ENCODE results near the gene GPNMB.

GPNMB gene

GRCh38 chr7:23242321-23242720 is 4.3 kb upstream of the GPNMB start:
- H3K36me3 ChIP-seq (ENCODE audit: control insufficient read depth, insufficient read depth, low read length), result no peaks in the 10 kb centered on the region
- no peak overlapping the region for H3K27ac ChIP-seq (ENCODE audit: insufficient read depth, low read depth, low read length, poor library complexity, severe bottlenecking)
- 85 to 87% methylated on average over 3 of the region's 3 CpGs for WGBS, 2 experiments

GRCh38 chr7:23242935-23243334 is 3.6 kb upstream of the GPNMB start:
- no peak overlapping the region for H3K4me3 ChIP-seq (ENCODE audit: insufficient read depth, low read depth, low read length)
- H3K9me3 ChIP-seq (ENCODE audit: control insufficient read depth, low read length), result no peaks in the 10 kb centered on the region
- H3K4me1 ChIP-seq (ENCODE audit: control insufficient read depth, insufficient read depth, low read length), result no peaks in the 10 kb centered on the region
- WGBS, 2 experiments, result 93% methylated on average over 4 of the region's 4 CpGs
- no peaks in the 10 kb centered on the region for H3K27me3 ChIP-seq (ENCODE audit: control insufficient read depth, insufficient read depth, low read length, poor library complexity, severe bottlenecking)
- H3K27ac ChIP-seq (ENCODE audit: insufficient read depth, low read depth, low read length, poor library complexity, severe bottlenecking), result no peak overlapping the region
- no peaks in the 10 kb centered on the region for H3K36me3 ChIP-seq (ENCODE audit: control insufficient read depth, insufficient read depth, low read length)

More at GRCh38 chr7:23242321-23242720, 4.3 kb upstream of the GPNMB start:
- Histone ChIP-seq H3K4me3 (ENCODE audit: insufficient read depth, low read depth, low read length) (no peak overlapping the region), H3K27me3 (ENCODE audit: control insufficient read depth, insufficient read depth, low read length, poor library complexity, severe bottlenecking) (no peaks in the 10 kb centered on the region), H3K4me1 (ENCODE audit: control insufficient read depth, insufficient read depth, low read length) (no peaks in the 10 kb centered on the region), H3K9me3 (ENCODE audit: control insufficient read depth, low read length) (no peaks in the 10 kb centered on the region)

DNA sequence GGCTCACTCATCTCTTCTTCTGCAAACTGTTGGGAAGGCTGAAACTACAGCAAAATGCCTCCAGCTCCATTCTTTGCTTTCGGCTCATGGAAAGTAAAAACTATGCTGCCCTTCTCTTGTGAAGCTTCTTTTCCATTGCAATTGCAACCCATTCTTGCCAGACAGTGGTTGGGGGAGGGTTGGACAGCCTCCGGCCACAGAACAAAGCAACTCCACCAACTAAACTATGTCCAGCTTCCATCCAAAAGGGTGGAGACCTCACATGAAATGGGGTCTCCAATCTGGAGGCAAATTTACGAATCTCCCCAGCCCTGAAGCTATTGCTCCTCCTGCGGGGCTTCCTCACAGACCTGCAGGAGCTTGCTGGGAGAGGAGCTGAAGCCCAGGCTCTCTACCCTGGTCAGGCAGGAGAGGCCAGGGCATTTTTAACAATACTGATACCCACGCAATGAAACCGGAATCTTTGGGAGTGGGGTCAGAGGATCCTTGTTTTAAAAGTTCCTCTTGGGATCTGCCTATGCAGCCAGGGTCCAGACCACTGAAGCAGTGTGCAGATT is 549 bp downstream of the GPNMB start:
- no peaks in the 10 kb centered on the region for H3K27me3 ChIP-seq (ENCODE audit: control insufficient read depth, insufficient read depth, low read length, poor library complexity, severe bottlenecking)
- H3K36me3 ChIP-seq (ENCODE audit: control insufficient read depth, insufficient read depth, low read length), result no peaks in the 10 kb centered on the region
- WGBS, 2 experiments, result 89 to 92% methylated on average over 6 of the region's 6 CpGs
- no peak overlapping the region for H3K4me3 ChIP-seq (ENCODE audit: insufficient read depth, low read depth, low read length)
- no peaks in the 10 kb centered on the region for H3K4me1 ChIP-seq (ENCODE audit: control insufficient read depth, insufficient read depth, low read length)
- no peak overlapping the region for H3K27ac ChIP-seq (ENCODE audit: insufficient read depth, low read depth, low read length, poor library complexity, severe bottlenecking)
- no peaks in the 10 kb centered on the region for H3K9me3 ChIP-seq (ENCODE audit: control insufficient read depth, low read length)

DNA sequence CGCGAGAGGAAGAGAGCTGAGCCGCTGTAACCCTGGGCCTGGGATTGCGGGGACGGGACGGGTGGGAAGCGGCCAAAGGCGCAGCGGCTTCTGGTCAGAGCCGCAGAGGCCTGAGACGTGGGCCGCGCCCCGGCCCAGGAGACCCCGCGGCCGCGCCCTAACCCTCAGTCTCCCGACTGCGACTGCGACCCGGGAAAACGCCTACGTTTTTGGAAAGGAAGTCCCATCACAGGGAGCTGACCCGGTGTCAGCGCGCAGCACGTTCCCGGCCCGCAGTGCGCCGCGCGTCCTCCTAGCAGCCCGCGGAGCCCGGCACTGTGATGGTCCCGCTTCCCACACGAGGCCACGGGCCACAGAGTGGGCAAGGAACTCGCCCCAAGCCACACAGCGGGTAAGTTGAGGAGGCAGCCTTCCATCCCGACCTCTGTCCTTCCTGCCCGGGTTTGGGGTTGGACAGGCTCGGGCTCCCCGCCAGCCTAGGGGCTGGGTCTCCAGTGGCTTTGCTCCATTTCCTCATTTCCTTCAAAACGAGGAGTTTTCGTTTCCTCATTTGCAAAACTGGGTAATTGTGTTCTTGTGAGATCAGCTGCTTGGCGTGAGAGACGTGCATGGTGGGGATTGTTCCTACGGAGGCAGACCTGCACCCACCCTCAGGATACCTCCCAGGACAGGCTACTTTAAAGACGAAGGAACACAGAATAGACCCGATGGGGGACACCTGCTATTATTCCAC is 1.2 kb downstream of the GPNMB start:
- H3K9me3 ChIP-seq (ENCODE audit: control insufficient read depth, low read length), result no peaks in the 10 kb centered on the region
- 88 to 89% methylated on average over 52 to 53 of the region's 53 CpGs for WGBS, 2 experiments
- H3K4me1 ChIP-seq (ENCODE audit: control insufficient read depth, insufficient read depth, low read length), result no peaks in the 10 kb centered on the region
- no peak overlapping the region for H3K27ac ChIP-seq (ENCODE audit: insufficient read depth, low read depth, low read length, poor library complexity, severe bottlenecking)
- no peaks in the 10 kb centered on the region for H3K36me3 ChIP-seq (ENCODE audit: control insufficient read depth, insufficient read depth, low read length)
- no peaks in the 10 kb centered on the region for H3K27me3 ChIP-seq (ENCODE audit: control insufficient read depth, insufficient read depth, low read length, poor library complexity, severe bottlenecking)
- H3K4me3 ChIP-seq (ENCODE audit: insufficient read depth, low read depth, low read length), result no peak overlapping the region

- Histone ChIP-seq H3K4me1 (ENCODE audit: control insufficient read depth, insufficient read depth, low read length) (no peaks in the 10 kb centered on the region), H3K27me3 (ENCODE audit: control insufficient read depth, insufficient read depth, low read length, poor library complexity, severe bottlenecking) (no peaks in the 10 kb centered on the region), H3K27ac (ENCODE audit: insufficient read depth, low read depth, low read length, poor library complexity, severe bottlenecking) (no peak overlapping the region), H3K9me3 (ENCODE audit: control insufficient read depth, low read length) (no peaks in the 10 kb centered on the region), H3K36me3 (ENCODE audit: control insufficient read depth, insufficient read depth, low read length) (no peaks in the 10 kb centered on the region), H3K4me3 (ENCODE audit: insufficient read depth, low read depth, low read length) (no peak overlapping the region)
These were observed 2.9 kb downstream of the GPNMB start for GRCh38 chr7:23249486-23249885.

DNA sequence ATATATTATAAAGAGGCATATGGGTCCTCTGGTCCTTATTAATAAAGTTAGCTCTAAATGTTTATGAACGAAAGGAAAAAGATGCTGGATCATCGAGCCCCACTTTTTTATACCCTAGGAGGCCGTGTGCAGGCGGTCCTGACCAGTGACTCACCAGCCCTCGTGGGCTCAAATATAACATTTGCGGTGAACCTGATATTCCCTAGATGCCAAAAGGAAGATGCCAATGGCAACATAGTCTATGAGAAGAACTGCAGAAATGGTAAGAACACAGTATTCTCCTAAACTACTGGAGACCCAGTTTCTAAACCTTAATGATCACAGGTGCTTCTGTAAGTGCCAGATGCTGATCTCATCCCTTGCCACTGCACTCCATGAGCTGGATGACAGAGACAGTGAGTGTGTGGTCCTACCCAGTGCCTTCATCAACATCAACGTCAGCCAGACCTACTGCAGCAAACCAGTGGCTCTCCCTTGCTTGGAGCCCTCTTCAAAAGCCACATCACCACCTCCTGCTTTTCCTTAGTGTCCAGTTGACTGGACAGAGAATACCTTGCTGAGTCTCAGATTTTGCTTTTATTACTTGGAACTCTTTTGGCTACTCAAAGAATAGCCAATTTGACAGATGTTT is 7.6 kb downstream of the GPNMB start:
- H3K4me1 ChIP-seq (ENCODE audit: control insufficient read depth, insufficient read depth, low read length), result no peaks in the 10 kb centered on the region
- WGBS, 2 experiments, result 92 to 95% methylated on average over 7 of the region's 7 CpGs
- no peaks in the 10 kb centered on the region for H3K27me3 ChIP-seq (ENCODE audit: control insufficient read depth, insufficient read depth, low read length, poor library complexity, severe bottlenecking)
- no peak overlapping the region for H3K27ac ChIP-seq (ENCODE audit: insufficient read depth, low read depth, low read length, poor library complexity, severe bottlenecking)
- no peaks in the 10 kb centered on the region for H3K36me3 ChIP-seq (ENCODE audit: control insufficient read depth, insufficient read depth, low read length)
- H3K9me3 ChIP-seq (ENCODE audit: control insufficient read depth, low read length), result no peaks in the 10 kb centered on the region
- no peak overlapping the region for H3K4me3 ChIP-seq (ENCODE audit: insufficient read depth, low read depth, low read length)

- H3K27ac ChIP-seq (ENCODE audit: insufficient read depth, low read depth, low read length, poor library complexity, severe bottlenecking), result no peak overlapping the region
- H3K4me3 ChIP-seq (ENCODE audit: insufficient read depth, low read depth, low read length), result no peak overlapping the region
- H3K27me3 ChIP-seq (ENCODE audit: control insufficient read depth, insufficient read depth, low read length, poor library complexity, severe bottlenecking), result no peaks in the 10 kb centered on the region
- 91 to 92% methylated on average over 7 of the region's 7 CpGs for WGBS, 2 experiments
- no peaks in the 10 kb centered on the region for H3K36me3 ChIP-seq (ENCODE audit: control insufficient read depth, insufficient read depth, low read length)
- no peaks in the 10 kb centered on the region for H3K9me3 ChIP-seq (ENCODE audit: control insufficient read depth, low read length)
- H3K4me1 ChIP-seq (ENCODE audit: control insufficient read depth, insufficient read depth, low read length), result no peaks in the 10 kb centered on the region
These were observed 10.2 kb downstream of the GPNMB start for GRCh38 chr7:23256731-23257130.

GRCh38 chr7:23260371-23260770 is 13.8 kb downstream of the GPNMB start:
- Histone ChIP-seq H3K27me3 (ENCODE audit: control insufficient read depth, insufficient read depth, low read length, poor library complexity, severe bottlenecking) (no peaks in the 10 kb centered on the region), H3K4me1 (ENCODE audit: control insufficient read depth, insufficient read depth, low read length) (no peaks in the 10 kb centered on the region), H3K9me3 (ENCODE audit: control insufficient read depth, low read length) (no peaks in the 10 kb centered on the region), H3K4me3 (ENCODE audit: insufficient read depth, low read depth, low read length) (no peak overlapping the region), H3K27ac (ENCODE audit: insufficient read depth, low read depth, low read length, poor library complexity, severe bottlenecking) (no peak overlapping the region), H3K36me3 (ENCODE audit: control insufficient read depth, insufficient read depth, low read length) (no peaks in the 10 kb centered on the region)
- 85% methylated on average over 8 of the region's 10 CpGs for WGBS, 2 experiments

DNA sequence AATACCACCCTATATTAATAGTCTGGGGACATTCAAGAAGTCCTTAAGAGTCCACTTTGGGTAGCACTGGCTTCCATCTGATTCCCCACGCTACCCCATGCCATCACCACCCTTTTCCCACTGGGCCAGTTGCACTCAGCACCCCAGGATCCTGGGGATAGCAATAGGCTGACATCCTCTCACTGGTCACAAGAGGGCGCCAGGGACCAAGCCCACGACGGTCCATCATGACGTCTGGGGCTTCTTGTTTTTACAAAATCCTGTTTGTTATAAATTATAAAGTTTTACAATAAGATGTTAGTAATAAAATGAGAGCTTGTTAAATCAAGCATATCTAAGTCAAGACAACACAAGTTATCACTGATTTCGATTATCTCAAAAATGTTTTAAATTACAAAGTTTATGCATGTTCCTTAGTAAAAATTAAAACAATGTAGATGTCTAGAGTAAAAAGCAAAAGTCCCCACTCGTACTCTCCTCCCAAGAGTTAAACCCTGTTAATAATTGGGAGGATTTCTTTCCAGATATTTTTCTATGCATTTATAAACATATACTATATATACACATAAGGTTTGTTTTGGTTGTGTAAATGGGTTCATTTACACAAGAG is 15.4 kb downstream of the GPNMB start:
- no peak overlapping the region for H3K27ac ChIP-seq (ENCODE audit: insufficient read depth, low read depth, low read length, poor library complexity, severe bottlenecking)
- H3K4me1 ChIP-seq (ENCODE audit: control insufficient read depth, insufficient read depth, low read length), result no peaks in the 10 kb centered on the region
- no peaks in the 10 kb centered on the region for H3K36me3 ChIP-seq (ENCODE audit: control insufficient read depth, insufficient read depth, low read length)
- 7% methylated on average over 6 of the region's 7 CpGs for WGBS, 2 experiments
- H3K27me3 ChIP-seq (ENCODE audit: control insufficient read depth, insufficient read depth, low read length, poor library complexity, severe bottlenecking), result no peaks in the 10 kb centered on the region
- H3K9me3 ChIP-seq (ENCODE audit: control insufficient read depth, low read length), result no peaks in the 10 kb centered on the region
- no peak overlapping the region for H3K4me3 ChIP-seq (ENCODE audit: insufficient read depth, low read depth, low read length)

DNA sequence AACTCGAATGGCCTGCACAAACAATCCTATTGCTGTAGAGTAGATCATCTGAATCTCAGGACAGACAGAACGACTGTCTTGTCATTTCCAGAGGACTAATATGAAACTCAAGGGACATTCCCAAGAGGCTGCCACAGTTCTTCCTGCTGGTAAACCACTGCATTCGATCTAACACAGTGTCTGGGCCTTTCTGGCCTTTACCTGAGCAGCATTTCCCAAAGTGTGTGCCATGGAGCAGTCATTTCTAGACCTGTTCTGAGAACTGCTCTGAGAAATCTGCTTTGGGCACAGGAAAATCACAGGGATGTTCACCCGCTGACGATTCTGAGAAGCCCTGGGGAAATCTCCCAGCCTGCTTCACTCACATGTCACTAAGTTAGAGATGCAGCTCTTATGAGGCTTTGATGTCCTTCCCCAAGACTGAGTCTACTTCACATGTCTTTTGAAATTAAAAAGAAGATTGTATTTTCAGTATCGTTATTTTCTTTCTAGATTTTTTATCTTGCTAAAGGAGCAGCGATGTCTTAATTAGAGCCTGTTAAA is 18.4 kb downstream of the GPNMB start:
- H3K27me3 ChIP-seq (ENCODE audit: control insufficient read depth, insufficient read depth, low read length, poor library complexity, severe bottlenecking), result no peaks in the 10 kb centered on the region
- 85 to 88% methylated on average over 6 to 7 of the region's 7 CpGs for whole genome bisulfite sequencing, 2 experiments

More for the DNA sequence above, 18.4 kb downstream of the GPNMB start:
- Histone ChIP-seq H3K9me3 (ENCODE audit: control insufficient read depth, low read length) (no peaks in the 10 kb centered on the region), H3K4me3 (ENCODE audit: insufficient read depth, low read depth, low read length) (no peak overlapping the region), H3K27ac (ENCODE audit: insufficient read depth, low read depth, low read length, poor library complexity, severe bottlenecking) (no peak overlapping the region), H3K4me1 (ENCODE audit: control insufficient read depth, insufficient read depth, low read length) (no peaks in the 10 kb centered on the region), H3K36me3 (ENCODE audit: control insufficient read depth, insufficient read depth, low read length) (no peaks in the 10 kb centered on the region)
